Measurements from ENCODE around the gene AFP. TPM values are rescaled to one million over a fixed set of nuclear protein-coding genes. Genes with fewer than 3 reads are reported as not detected.

Gene AFP
- total RNA-seq, 1 donor from 2014 or later, result not detected

GRCh38 chr4:73447671-73448070 is 11.7 kb downstream of the AFP start:
- H3K4me1 Mint-ChIP-seq (ENCODE audit: low read depth, unreplicated experiment), result peaks cover 11% of the 10 kb centered on the region
- no peaks in the 10 kb centered on the region for H3K27me3 Mint-ChIP-seq (ENCODE audit: unreplicated experiment)
- H3K4me3 Mint-ChIP-seq (ENCODE audit: unreplicated experiment), result no peak overlapping the region
- no peak for TF ChIP-seq CTCF (IDR thresholded peaks at IDR 0.05; ENCODE audit: partially characterized antibody, unreplicated experiment)
- no peaks in the 10 kb centered on the region for H3K9me3 Mint-ChIP-seq (ENCODE audit: unreplicated experiment)
- no peaks in the 10 kb centered on the region for H3K36me3 Mint-ChIP-seq (ENCODE audit: unreplicated experiment)
- DNase-seq, result no peak
- no peak overlapping the region for H3K27ac Mint-ChIP-seq (ENCODE audit: unreplicated experiment)

- no peak for DNase-seq
- Mint-ChIP-seq H3K4me1 (ENCODE audit: low read depth, unreplicated experiment) (peaks cover 12% of the 10 kb centered on the region), H3K9me3 (ENCODE audit: unreplicated experiment) (no peaks in the 10 kb centered on the region), H3K27ac (ENCODE audit: unreplicated experiment) (no peak overlapping the region), H3K4me3 (ENCODE audit: unreplicated experiment) (no peak overlapping the region), H3K27me3 (ENCODE audit: unreplicated experiment) (no peaks in the 10 kb centered on the region), H3K36me3 (ENCODE audit: unreplicated experiment) (no peaks in the 10 kb centered on the region)
- TF ChIP-seq CTCF (IDR thresholded peaks at IDR 0.05; ENCODE audit: partially characterized antibody, unreplicated experiment), result no peak
Measured at GRCh38 chr4:73448448-73449203, 12.6 kb downstream of the AFP start.

GRCh38 chr4:73450398-73451004 is 14.5 kb downstream of the AFP start:
- H3K4me1 Mint-ChIP-seq (ENCODE audit: low read depth, unreplicated experiment), result peaks cover 12% of the 10 kb centered on the region
- peak; percentile 20 for DNase-seq
- no peaks in the 10 kb centered on the region for H3K27me3 Mint-ChIP-seq (ENCODE audit: unreplicated experiment)

GRCh38 chr4:73451404-73451803 is 15.4 kb downstream of the AFP start:
- Mint-ChIP-seq H3K27me3 (ENCODE audit: unreplicated experiment) (no peaks in the 10 kb centered on the region), H3K4me3 (ENCODE audit: unreplicated experiment) (no peak overlapping the region), H3K27ac (ENCODE audit: unreplicated experiment) (no peak overlapping the region), H3K9me3 (ENCODE audit: unreplicated experiment) (no peaks in the 10 kb centered on the region), H3K36me3 (ENCODE audit: unreplicated experiment) (no peaks in the 10 kb centered on the region), H3K4me1 (ENCODE audit: low read depth, unreplicated experiment) (peaks cover 10% of the 10 kb centered on the region)
- no peak for DNase-seq
- no peak for TF ChIP-seq CTCF (IDR thresholded peaks at IDR 0.05; ENCODE audit: partially characterized antibody, unreplicated experiment)

More at GRCh38 chr4:73450398-73451004, 14.5 kb downstream of the AFP start:
- H3K36me3 Mint-ChIP-seq (ENCODE audit: unreplicated experiment), result no peaks in the 10 kb centered on the region
- no peak overlapping the region for H3K4me3 Mint-ChIP-seq (ENCODE audit: unreplicated experiment)
- H3K27ac Mint-ChIP-seq (ENCODE audit: unreplicated experiment), result no peak overlapping the region
- TF ChIP-seq CTCF (IDR thresholded peaks at IDR 0.05; ENCODE audit: partially characterized antibody, unreplicated experiment), result no peak
- H3K9me3 Mint-ChIP-seq (ENCODE audit: unreplicated experiment), result no peaks in the 10 kb centered on the region
